LNCaP clone FGC (cell line): ENCODE measurements around the gene MAST4.
"Not testable (repeated sequence)": the region's sequence is repeated elsewhere in the genome, so short reads cannot be mapped to it uniquely, and the experiment has no call there.

ENCODE experiments used
- DNase-seq: peaks from one replicate; pipeline ENCODE4 v3.0.0-alpha.2; 2011; ENCODE audit warnings: low read depth
- H3K4me3 ChIP-seq: 2 replicates; pipeline ENCODE4 v1.5.1; 2011; ENCODE audit warnings: mild to moderate bottlenecking, low read depth, low read length, control low read depth
- CTCF ChIP-seq: IDR thresholded peaks from 2 replicates; pipeline ENCODE4 v1.5.1; 2012; ENCODE audit warnings: mild to moderate bottlenecking; ENCODE audit not compliant: control insufficient read depth, insufficient read depth; ENCODE audit errors: extremely low read depth

MAST4 gene

GRCh38 chr5:66680804-66681203 lies 84.6 kb downstream of the MAST4 start:
- H3K4me3 ChIP-seq: no peak overlapping the region
- DNase-seq: no peak
- peak; percentile 30; the same call in 1 of the 2 replicates for TF ChIP-seq CTCF

- TF ChIP-seq CTCF: no peak
- no peak for DNase-seq
- no peak overlapping the region for H3K4me3 ChIP-seq
Observed at GRCh38 chr5:66684663-66685062, 88.5 kb downstream of the MAST4 start.

- TF ChIP-seq CTCF: no peak
- DNase-seq: no peak
Observed at GRCh38 chr5:66689522-66690220, 93.5 kb downstream of the MAST4 start.

GRCh38 chr5:66694036-66694435 lies 97.8 kb downstream of the MAST4 start:
- no peak for TF ChIP-seq CTCF
- no peak for DNase-seq
- no peak overlapping the region for H3K4me3 ChIP-seq

More at GRCh38 chr5:66689522-66690220, 93.5 kb downstream of the MAST4 start:
- H3K4me3 ChIP-seq: no peak overlapping the region

- DNase-seq: not testable (repeated sequence)
Observed at GRCh38 chr5:66695840-66696239, 99.6 kb downstream of the MAST4 start.

GRCh38 chr5:66697796-66698564 lies 101.8 kb downstream of the MAST4 start:
- no peak for TF ChIP-seq CTCF
- H3K4me3 ChIP-seq: no peak overlapping the region
- DNase-seq: no peak

More at GRCh38 chr5:66695840-66696239, 99.6 kb downstream of the MAST4 start:
- H3K4me3 ChIP-seq: not testable (repeated sequence)

- no peak for TF ChIP-seq CTCF
- DNase-seq: no peak
- H3K4me3 ChIP-seq: no peak overlapping the region
Observed at GRCh38 chr5:66701244-66701643, 105.1 kb downstream of the MAST4 start.
